ENCODE data around the gene FRA10AC1.

- TF ChIP-seq YY1 (IDR thresholded peaks at IDR 0.05; ENCODE audit: low read depth) (no peak), EP300 (IDR thresholded peaks at IDR 0.05; ENCODE audit: borderline replicate concordance) (no peak), REST (IDR thresholded peaks at IDR 0.05; ENCODE audit: low read depth) (no peak), RAD21 (IDR thresholded peaks at IDR 0.05; ENCODE audit: low read depth) (no peak), USF1 (IDR thresholded peaks at IDR 0.05) (no peak), MAX (IDR thresholded peaks at IDR 0.05) (no peak), FOXM1 (IDR thresholded peaks at IDR 0.05; ENCODE audit: borderline replicate concordance, low read depth) (no peak), TEAD4 (IDR thresholded peaks at IDR 0.05) (no peak), CEBPB (IDR thresholded peaks at IDR 0.05) (no peak)
These were observed 29.5 kb downstream of the FRA10AC1 start for GRCh38 chr10:93672890-93673289.

All from Ishikawa (cell line).